Stimulated activated CD8-positive, alpha-beta memory T cell treated with anti-CD3 and anti-CD28 coated beads, Interleukin-4, amount 100 ng/mL, for 1 hour (primary cell): ENCODE data around the gene DMD.
"Not testable (repeated sequence)": the region's sequence is repeated elsewhere in the genome, so short reads cannot be mapped to it uniquely, and the experiment has no call there.

Experiments
- DNase-seq, 2 donors: peaks; one replicate each; pipeline ENCODE4 v3.0.0-alpha.2; 2020; ENCODE audit warnings: low read depth in 2 of 2, low spot score in 1 of 2

Gene DMD

DNA sequence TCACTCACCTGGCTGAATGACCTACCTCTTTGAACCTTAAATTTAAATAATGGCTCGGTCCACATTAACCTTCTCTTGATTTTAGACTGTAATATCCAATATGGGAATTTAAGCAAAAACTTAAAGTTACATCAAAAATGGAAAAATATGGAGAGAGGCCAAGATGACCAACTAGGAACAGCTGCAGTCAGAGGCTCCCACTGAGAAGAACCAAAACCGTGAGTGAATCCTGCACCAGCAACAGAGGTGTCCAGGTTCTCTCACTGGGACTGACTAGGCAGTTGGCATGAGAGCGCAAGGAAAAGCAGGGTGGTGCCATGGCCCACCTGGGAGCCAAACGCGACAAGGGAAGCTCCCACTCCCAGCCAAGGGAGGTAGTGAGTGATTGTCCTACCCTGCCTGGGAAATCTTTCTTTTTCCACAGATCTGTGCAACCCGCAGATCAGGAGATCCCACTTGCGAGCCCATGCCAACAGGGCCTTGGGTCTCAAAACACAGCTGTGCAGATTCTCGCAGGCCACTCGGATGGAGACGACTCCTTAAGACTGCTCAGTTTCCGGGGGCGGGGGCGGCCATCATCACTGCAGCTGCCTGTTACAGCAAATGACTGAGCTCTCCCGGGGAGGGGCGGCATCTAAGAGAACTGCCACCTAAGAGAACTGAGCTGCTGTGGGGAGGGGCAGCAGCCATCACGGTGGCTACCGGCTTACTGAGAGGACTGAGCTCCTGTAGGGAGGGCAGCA is 343.4 kb downstream of the DMD start:
- DNase-seq = no peak

- DNase-seq = no peak
Observed at GRCh38 chrX:32852203-32852602, 359.1 kb downstream of the DMD start.

DNA sequence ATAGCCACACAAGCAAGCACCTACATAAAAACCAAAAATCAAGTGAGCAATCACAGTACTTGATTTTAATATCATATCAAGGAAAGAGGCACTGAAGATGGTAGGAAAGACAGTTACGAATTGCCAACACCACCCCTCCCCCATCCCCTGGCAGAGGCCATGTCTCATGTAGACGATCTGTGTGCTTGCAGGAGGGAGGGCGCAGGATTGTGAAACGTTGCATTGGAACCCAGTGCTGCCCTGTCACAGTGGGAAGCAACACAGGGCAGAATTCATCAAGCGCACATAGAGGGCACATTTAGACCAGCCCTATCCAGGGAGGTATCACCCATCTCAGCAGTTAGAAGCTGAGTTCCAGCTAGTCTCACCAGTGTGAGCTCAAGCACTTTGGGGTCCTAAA is 359.8 kb downstream of the DMD start:
- no peak for DNase-seq

- no peak for DNase-seq
Observed at GRCh38 chrX:32847921-32848320, 363.4 kb downstream of the DMD start.

GRCh38 chrX:32842053-32842452 is 369.3 kb downstream of the DMD start:
- no peak for DNase-seq

DNA sequence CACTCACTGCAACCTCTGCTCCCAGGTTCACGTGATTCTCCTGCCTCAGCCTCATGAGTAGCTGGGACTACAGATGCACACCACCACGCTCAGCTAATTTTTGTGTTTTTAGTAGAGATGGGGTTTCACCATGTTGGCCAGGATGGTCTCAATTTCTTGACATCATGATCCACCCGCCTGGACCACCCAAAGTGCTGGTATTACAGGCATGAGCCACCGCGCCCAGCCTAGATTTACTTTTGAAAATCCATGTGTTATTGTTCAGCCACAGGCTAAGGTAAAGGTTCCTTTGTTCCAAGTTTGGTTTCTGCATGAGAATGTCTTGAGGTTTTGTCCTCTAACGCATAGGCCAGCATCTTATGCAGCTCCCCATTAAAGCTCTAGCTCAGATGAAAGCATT is 371.6 kb downstream of the DMD start:
- no peak for DNase-seq

DNA sequence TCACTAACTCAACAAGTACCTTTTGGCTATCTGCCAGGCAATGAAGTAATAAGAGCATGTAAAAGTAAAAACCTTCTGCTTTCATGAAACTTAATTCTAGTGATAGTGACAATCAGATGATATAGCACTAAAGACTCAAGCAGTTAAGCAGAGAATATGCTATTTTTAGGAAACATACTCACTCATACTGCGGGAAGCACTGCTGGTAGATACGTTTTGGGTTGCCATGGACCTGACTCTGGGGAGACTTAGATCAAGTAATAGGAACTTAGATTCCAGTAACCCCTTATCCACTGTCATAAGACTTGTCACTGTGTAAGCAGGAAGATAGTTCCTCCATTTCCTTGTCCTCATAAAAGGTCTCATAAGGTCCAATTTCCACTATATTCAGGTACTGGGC is 386.3 kb downstream of the DMD start:
- DNase-seq = no peak

GRCh38 chrX:32804034-32804433 is 407.3 kb downstream of the DMD start:
- DNase-seq = no peak

GRCh38 chrX:32798990-32799389 is 412.4 kb downstream of the DMD start:
- no peak for DNase-seq

- DNase-seq = no peak
Observed at GRCh38 chrX:32788936-32789335, 422.4 kb downstream of the DMD start.

GRCh38 chrX:32780109-32780508 is 431.2 kb downstream of the DMD start:
- no peak for DNase-seq

DNA sequence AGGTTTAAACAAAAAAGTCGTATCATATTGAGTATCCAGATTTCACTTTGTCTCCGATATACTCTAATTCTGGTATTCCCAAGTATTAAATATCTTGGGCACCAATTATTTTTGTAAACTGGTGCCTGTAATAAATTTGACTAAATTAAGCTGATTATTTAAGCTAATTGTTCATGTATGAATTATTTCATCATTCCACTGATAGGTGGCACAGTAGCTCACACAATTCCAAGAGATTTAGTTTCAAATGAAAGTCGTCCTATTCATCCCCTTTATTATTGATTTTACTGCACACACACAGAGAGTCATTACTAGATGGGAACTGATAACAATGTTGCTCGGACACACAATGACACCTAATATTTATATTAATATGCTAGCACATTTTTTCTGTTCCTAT is 432.4 kb downstream of the DMD start:
- no peak for DNase-seq

GRCh38 chrX:32774966-32775365 is 436.4 kb downstream of the DMD start:
- no peak for DNase-seq

DNA sequence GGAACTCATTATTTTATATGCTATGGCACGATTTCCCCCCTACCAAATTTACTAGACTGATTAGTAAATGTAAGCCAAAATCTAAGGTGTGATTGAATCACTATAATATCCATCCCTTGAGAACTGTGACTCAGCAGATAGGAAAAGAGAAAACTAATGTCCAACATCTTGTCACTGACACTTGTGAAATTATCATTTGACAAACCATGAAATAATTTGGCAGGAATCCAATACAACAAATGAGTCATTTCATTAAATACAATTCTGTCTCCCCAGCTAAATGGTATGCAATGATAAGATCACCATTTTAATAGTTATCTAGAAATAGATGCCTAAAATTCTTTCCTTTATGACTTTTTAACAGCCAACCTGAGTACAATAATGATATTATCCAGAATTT is 462.3 kb downstream of the DMD start:
- DNase-seq = no peak

GRCh38 chrX:32745323-32745722 is 466.0 kb downstream of the DMD start:
- no peak for DNase-seq

DNA sequence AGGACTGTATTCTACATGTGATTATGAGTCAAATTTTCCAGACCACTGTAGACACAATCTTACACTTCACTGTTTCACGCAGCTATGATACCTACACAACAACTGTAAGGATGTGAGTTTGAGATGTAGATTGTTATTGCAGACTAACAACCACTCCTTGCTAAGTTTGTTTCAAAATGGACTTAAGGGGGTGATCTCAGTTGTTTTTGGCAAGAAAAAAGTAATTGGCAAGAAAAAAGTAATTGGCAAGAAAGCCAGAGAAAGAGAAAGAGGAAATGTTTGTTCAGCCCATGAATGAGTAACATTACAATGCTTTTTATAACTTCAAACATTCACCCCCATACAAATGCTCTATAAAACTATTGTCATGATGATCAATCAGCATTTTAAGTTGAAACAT is 466.4 kb downstream of the DMD start:
- DNase-seq = no peak

GRCh38 chrX:32741910-32742309 is 469.4 kb downstream of the DMD start:
- DNase-seq = no peak

GRCh38 chrX:32708542-32708941 is 502.8 kb downstream of the DMD start:
- DNase-seq = no peak

DNA sequence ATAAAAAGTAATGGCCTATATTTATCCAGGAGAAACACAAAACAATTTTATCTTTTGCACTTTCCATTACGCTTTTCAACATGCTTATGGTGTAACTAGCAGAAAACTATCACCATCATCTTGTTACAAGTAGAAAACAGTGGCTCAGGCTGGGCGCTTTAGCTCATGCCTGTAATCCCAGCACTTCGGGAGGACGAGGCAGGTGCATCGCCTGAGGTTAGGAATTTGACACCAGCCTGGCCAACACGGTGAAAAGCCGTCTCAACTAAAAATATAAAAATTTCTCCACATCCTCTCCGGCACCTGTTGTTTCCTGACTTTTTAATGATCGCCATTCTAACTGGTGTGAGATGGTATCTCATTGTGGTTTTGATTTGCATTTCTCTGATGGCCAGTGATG is 506.0 kb downstream of the DMD start:
- not testable (repeated sequence) for DNase-seq

DNA sequence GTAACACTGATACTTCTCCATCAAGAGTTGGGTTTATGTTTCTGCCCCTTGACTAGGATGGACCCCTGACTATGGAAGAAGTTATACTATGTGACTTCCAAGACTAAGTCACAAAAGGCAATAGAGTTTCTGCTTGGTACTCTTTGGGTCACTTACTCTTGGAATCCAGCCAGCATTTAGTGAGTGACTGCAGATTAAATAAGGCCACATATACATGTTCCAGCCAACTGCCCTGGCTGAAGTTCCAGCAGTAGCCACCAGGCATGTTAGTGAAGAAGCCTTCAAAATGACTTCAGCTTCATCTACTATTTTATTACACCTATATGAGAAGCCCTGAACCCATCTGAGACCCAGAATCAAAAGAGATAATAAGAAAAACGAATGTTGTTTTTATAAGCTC is 524.0 kb downstream of the DMD start:
- no peak for DNase-seq

GRCh38 chrX:32678487-32678886 is 532.9 kb downstream of the DMD start:
- no peak for DNase-seq

- no peak for DNase-seq
Observed at GRCh38 chrX:32673193-32673592, 538.2 kb downstream of the DMD start.

DNA sequence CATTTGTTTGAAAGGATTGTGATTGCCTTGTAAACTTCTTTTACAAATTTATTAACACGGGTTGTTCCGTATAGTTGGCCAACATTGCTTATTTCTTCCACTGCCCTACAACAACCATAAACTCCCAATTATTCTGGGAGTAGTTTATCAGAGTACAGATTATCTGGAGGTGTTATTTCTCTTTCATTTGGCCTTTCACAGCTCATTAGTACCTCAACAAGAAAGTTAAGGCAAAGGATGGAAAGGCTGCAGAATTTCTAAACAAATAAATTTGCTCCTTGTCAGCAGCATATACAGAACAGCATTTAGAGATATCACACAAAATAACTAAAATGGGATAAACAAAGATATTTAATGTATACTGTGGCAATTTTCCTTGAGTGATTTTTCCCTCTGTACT is 548.8 kb downstream of the DMD start:
- no peak for DNase-seq
